ENCODE results near the gene ENPP5.
"Not testable (repeated sequence)": the region's sequence is repeated elsewhere in the genome, so short reads cannot be mapped to it uniquely, and the experiment has no call there.

The ENPP5 gene

DNA sequence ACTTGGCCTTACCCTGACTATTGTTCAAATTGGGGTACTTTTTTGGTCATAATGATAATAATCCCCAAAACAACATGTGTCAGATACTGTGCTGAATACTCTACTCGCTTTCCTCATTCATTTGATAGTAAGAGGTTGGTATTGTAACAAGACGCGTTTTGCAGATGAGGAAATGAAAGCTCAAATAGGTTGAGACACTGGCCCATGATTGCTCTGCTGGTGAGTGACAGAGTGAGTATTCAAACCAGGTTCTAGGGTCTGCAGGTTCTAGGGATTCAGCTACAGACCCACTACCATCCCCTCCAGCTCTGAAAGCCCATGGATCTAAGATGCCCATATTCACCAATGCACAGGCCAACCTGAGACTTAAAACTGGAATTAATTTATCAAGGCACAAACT is 42.3 kb downstream of the ENPP5 start:
- no peaks in the 10 kb centered on the region for H3K27me3 ChIP-seq (ENCODE audit: insufficient read depth, low read length)
- TF ChIP-seq EZH2 (IDR thresholded peaks at IDR 0.05; ENCODE audit: borderline replicate concordance, low read length): no peak
- TF ChIP-seq, protein P1, sequence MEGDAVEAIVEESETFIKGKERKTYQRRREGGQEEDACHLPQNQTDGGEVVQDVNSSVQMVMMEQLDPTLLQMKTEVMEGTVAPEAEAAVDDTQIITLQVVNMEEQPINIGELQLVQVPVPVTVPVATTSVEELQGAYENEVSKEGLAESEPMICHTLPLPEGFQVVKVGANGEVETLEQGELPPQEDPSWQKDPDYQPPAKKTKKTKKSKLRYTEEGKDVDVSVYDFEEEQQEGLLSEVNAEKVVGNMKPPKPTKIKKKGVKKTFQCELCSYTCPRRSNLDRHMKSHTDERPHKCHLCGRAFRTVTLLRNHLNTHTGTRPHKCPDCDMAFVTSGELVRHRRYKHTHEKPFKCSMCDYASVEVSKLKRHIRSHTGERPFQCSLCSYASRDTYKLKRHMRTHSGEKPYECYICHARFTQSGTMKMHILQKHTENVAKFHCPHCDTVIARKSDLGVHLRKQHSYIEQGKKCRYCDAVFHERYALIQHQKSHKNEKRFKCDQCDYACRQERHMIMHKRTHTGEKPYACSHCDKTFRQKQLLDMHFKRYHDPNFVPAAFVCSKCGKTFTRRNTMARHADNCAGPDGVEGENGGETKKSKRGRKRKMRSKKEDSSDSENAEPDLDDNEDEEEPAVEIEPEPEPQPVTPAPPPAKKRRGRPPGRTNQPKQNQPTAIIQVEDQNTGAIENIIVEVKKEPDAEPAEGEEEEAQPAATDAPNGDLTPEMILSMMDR (IDR thresholded peaks at IDR 0.05; ENCODE audit: low read length): no peak
- no peaks in the 10 kb centered on the region for H3K9me3 ChIP-seq (ENCODE audit: low read length)
- H3K4me3 ChIP-seq (ENCODE audit: low read depth, low read length, poor library complexity, severe bottlenecking): peak overlapping the region; percentile 89
- peak overlapping the region; percentile 53 for H3K27ac ChIP-seq (ENCODE audit: low read depth, low read length, poor library complexity, severe bottlenecking)
- peak overlapping the region; percentile 85 for H3K4me2 ChIP-seq (ENCODE audit: low read length)
- H3F3A ChIP-seq (ENCODE audit: insufficient read depth, low read length): no peaks in the 10 kb centered on the region
- H3K79me2 ChIP-seq (ENCODE audit: insufficient read depth, low read length): peaks cover 13% of the 10 kb centered on the region; the same call in 1 of the 2 replicates
- no peaks in the 10 kb centered on the region for H3K36me3 ChIP-seq (ENCODE audit: insufficient read depth, low read length)
- H3K4me1 ChIP-seq (ENCODE audit: insufficient read depth, low read length, severe bottlenecking): peaks cover 31% of the 10 kb centered on the region
- H2AFZ ChIP-seq (ENCODE audit: low read length): no peak overlapping the region
- no peaks in the 10 kb centered on the region for H3K9me2 ChIP-seq (ENCODE audit: low read depth, low read length)
- peak overlapping the region; percentile 93 for H3K9ac ChIP-seq (ENCODE audit: low read length)
- no peaks in the 10 kb centered on the region for H4K20me1 ChIP-seq (ENCODE audit: insufficient read depth, low read length)

DNA sequence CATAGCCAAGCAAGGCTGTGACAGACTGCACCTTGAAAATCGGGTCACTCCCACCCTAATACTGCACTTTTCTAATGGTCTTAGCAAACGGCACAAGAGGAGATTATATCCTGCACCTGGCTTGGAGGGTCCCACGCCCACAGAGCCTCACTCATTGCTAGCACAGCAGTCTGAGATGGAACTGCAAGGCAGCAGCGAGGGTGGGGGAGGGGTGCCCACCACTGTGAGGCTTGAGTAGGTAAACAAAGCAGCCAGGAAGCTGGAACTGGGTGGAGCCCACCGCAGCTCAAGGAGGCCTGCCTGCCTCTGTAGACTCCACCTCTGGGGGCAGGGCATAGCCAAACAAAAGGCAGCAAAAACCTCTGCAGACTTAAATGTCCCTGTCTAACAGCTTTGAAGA is 51.1 kb downstream of the ENPP5 start:
- not testable (repeated sequence) for H3K36me3 ChIP-seq (ENCODE audit: insufficient read depth, low read length); H3K9me3 ChIP-seq (ENCODE audit: low read length); H3K4me3 ChIP-seq (ENCODE audit: low read depth, low read length, poor library complexity, severe bottlenecking); H3K27me3 ChIP-seq (ENCODE audit: insufficient read depth, low read length); H3K79me2 ChIP-seq (ENCODE audit: insufficient read depth, low read length); H3K4me1 ChIP-seq (ENCODE audit: insufficient read depth, low read length, severe bottlenecking); H2AFZ ChIP-seq (ENCODE audit: low read length); H3K9ac ChIP-seq (ENCODE audit: low read length); H3K27ac ChIP-seq (ENCODE audit: low read depth, low read length, poor library complexity, severe bottlenecking); H3K9me2 ChIP-seq (ENCODE audit: low read depth, low read length); H3K4me2 ChIP-seq (ENCODE audit: low read length); H3F3A ChIP-seq (ENCODE audit: insufficient read depth, low read length); H4K20me1 ChIP-seq (ENCODE audit: insufficient read depth, low read length)

DNA sequence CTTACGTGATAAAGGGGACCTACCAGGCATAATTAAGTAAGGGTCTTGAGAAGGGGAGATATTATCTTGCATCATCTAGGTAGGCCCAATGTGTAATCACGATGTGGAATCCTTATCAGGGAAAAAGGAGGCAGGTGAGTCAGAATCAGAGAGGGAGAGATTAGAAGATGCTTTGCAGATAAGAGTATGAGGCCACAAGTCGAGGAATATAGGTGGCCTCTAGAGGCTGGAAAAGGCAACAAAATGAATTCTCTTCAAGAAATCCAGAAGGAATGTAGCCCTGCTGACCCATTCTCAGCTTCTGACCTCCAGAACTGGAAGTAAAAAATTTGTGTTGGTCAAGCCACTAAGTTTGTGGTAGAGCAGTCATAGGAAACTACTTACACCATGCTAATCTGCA is 51.9 kb downstream of the ENPP5 start:
- TF ChIP-seq, protein P1 (IDR thresholded peaks at IDR 0.05; ENCODE audit: low read length): no peak
- H3K79me2 ChIP-seq (ENCODE audit: insufficient read depth, low read length): no peaks in the 10 kb centered on the region

DNA sequence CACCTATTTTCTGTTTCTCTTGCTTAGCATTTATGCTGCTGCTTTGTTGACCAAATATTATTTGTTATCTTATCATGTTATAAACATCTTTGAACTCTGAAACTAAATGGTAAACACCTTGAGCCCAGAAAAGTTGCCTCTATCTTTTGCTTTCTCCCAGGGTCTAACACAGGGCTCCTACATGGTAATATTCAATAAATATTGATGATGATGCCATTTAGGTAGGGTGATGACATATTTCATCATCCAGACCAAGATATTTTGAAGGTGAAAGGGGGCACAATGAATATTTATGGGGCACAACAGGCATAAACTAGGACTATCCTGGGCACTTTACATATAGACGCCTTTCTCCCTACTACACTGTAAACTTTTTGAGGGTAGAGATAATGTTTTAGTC is 52.6 kb downstream of the ENPP5 start:
- no peaks in the 10 kb centered on the region for H3K79me2 ChIP-seq (ENCODE audit: insufficient read depth, low read length)
- H3F3A ChIP-seq (ENCODE audit: insufficient read depth, low read length): no peaks in the 10 kb centered on the region
- no peak overlapping the region for H3K4me3 ChIP-seq (ENCODE audit: low read depth, low read length, poor library complexity, severe bottlenecking)
- H3K9me2 ChIP-seq (ENCODE audit: low read depth, low read length): no peaks in the 10 kb centered on the region
- no peaks in the 10 kb centered on the region for H3K36me3 ChIP-seq (ENCODE audit: insufficient read depth, low read length)
- H3K4me1 ChIP-seq (ENCODE audit: insufficient read depth, low read length, severe bottlenecking): no peaks in the 10 kb centered on the region
- no peaks in the 10 kb centered on the region for H4K20me1 ChIP-seq (ENCODE audit: insufficient read depth, low read length)
- H3K9me3 ChIP-seq (ENCODE audit: low read length): no peaks in the 10 kb centered on the region
- H3K27me3 ChIP-seq (ENCODE audit: insufficient read depth, low read length): no peaks in the 10 kb centered on the region
- no peak overlapping the region for H3K9ac ChIP-seq (ENCODE audit: low read length)
- H3K4me2 ChIP-seq (ENCODE audit: low read length): no peak overlapping the region
- no peak overlapping the region for H2AFZ ChIP-seq (ENCODE audit: low read length)
- TF ChIP-seq EZH2 (IDR thresholded peaks at IDR 0.05; ENCODE audit: borderline replicate concordance, low read length): no peak
- TF ChIP-seq, protein P1 (IDR thresholded peaks at IDR 0.05; ENCODE audit: low read length): no peak
- H3K27ac ChIP-seq (ENCODE audit: low read depth, low read length, poor library complexity, severe bottlenecking): no peak overlapping the region

More for the DNA sequence above, 51.9 kb downstream of the ENPP5 start:
- no peaks in the 10 kb centered on the region for H3K4me1 ChIP-seq (ENCODE audit: insufficient read depth, low read length, severe bottlenecking)
- H3K27ac ChIP-seq (ENCODE audit: low read depth, low read length, poor library complexity, severe bottlenecking): no peak overlapping the region
- no peaks in the 10 kb centered on the region for H3K27me3 ChIP-seq (ENCODE audit: insufficient read depth, low read length)
- H3K9me2 ChIP-seq (ENCODE audit: low read depth, low read length): no peaks in the 10 kb centered on the region
- H3K4me2 ChIP-seq (ENCODE audit: low read length): no peak overlapping the region
- no peaks in the 10 kb centered on the region for H3K36me3 ChIP-seq (ENCODE audit: insufficient read depth, low read length)
- no peak overlapping the region for H2AFZ ChIP-seq (ENCODE audit: low read length)
- H3F3A ChIP-seq (ENCODE audit: insufficient read depth, low read length): no peaks in the 10 kb centered on the region
- no peaks in the 10 kb centered on the region for H4K20me1 ChIP-seq (ENCODE audit: insufficient read depth, low read length)
- no peak overlapping the region for H3K4me3 ChIP-seq (ENCODE audit: low read depth, low read length, poor library complexity, severe bottlenecking)
- H3K9ac ChIP-seq (ENCODE audit: low read length): no peak overlapping the region
- no peaks in the 10 kb centered on the region for H3K9me3 ChIP-seq (ENCODE audit: low read length)

All from OCI-LY1 (cell line).